ENCODE data around the gene USP7.

The USP7 gene

DNA sequence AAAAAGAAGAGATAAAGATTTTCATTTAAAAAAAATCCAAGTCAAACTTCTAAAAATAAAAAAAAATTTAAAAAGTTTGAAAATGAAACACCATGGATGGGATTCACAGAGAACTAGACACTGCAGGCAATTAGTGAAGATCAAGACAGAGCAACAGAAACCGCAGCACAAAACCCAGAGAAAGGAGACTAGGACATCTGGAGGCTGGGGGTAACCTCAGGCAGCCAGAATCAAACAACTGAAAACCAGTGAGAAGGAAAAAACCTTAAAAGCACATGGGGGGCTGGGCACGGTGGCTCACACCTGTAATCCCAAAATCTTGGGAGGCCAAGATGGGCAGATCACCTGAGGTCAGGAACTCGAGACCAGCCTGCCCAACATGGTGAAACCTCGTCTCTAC, 50.9 kb downstream of the USP7 start:
- Histone ChIP-seq H3K36me3 (replicated peaks in 1 of 2; ENCODE audit: control insufficient read depth in 2 of 2, insufficient read depth in 2 of 2, low read length in 2 of 2) (peaks cover 32 to 99% of the 10 kb centered on the region in 2 donors), H3K27ac (replicated peaks; ENCODE audit: low read length) (no peak overlapping the region), H2BK12ac (ENCODE audit: low read length) (no peak overlapping the region), H2BK15ac (ENCODE audit: low read length) (no peak overlapping the region), H3K23ac (ENCODE audit: low read depth, low read length, poor library complexity) (no peak overlapping the region), H3K4me2 (ENCODE audit: insufficient read depth, low read length, poor library complexity, severe bottlenecking) (no peak overlapping the region), H2AFZ (ENCODE audit: low read length) (no peak overlapping the region), H3K4me3 (ENCODE audit: low read length in 2 of 2) (no peak overlapping the region), H3K4me1 (ENCODE audit: control insufficient read depth in 2 of 2, insufficient read depth in 1 of 2, low read depth in 1 of 2, low read length in 2 of 2) (no peaks in the 10 kb centered on the region), H3K27me3 (ENCODE audit: control insufficient read depth in 3 of 3, insufficient read depth in 3 of 3, low read depth in 1 of 3, low read length in 3 of 3) (no peaks in the 10 kb centered on the region), H2BK120ac (ENCODE audit: low read depth, low read length) (no peak overlapping the region), H2BK5ac (ENCODE audit: low read length) (no peak overlapping the region), H3K9me3 (replicated peaks in 1 of 2; ENCODE audit: control insufficient read depth in 2 of 2, insufficient read depth in 1 of 2, low read depth in 1 of 2, low read length in 2 of 2) (no peaks in the 10 kb centered on the region), H3K14ac (ENCODE audit: low read length) (no peak overlapping the region), H3K4ac (ENCODE audit: low read length) (no peak overlapping the region), H4K8ac (ENCODE audit: low read depth, low read length) (no peak overlapping the region), H3K18ac (ENCODE audit: low read length) (no peak overlapping the region), H2AK5ac (ENCODE audit: low read depth, low read length) (no peak overlapping the region), H3K79me1 (ENCODE audit: low read depth, low read length) (peaks cover 2% of the 10 kb centered on the region), H4K91ac (ENCODE audit: low read depth, low read length, poor library complexity) (no peak overlapping the region), H3K9ac (ENCODE audit: low read depth, low read length, poor library complexity) (no peak overlapping the region)
- DNase-seq (ENCODE audit: low spot score) = no peak
- WGBS, 2 donors (ENCODE audit: extremely low coverage in 2 of 2, insufficient read length in 2 of 2, insufficient replicate concordance in 1 of 2) = no CpG with 5 or more reads among the region's 4 CpGs

DNA sequence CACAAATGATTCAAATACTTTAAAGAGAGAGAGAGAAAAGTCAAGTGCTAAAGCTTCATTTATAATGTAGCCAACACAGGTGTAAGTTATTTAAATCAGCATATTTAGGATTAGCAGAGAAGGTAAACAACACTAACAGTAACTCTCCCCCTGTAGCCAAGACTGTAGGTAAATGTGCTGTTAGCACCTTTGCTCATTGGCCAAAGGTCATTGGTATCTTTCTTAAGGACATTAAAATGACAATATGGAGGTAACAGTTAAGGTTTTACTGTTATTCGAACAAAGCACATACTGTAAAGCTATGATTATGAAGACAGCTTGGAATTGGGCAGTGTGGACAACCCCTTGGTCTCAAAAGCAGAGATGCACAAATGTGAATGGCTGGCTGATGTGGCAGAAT, 52.9 kb downstream of the USP7 start:
- Histone ChIP-seq H2AFZ (ENCODE audit: low read length) (no peak overlapping the region), H2BK5ac (ENCODE audit: low read length) (no peak overlapping the region), H2BK15ac (ENCODE audit: low read length) (no peak overlapping the region), H4K8ac (ENCODE audit: low read depth, low read length) (no peak overlapping the region), H3K23ac (ENCODE audit: low read depth, low read length, poor library complexity) (no peak overlapping the region), H3K36me3 (replicated peaks in 1 of 2; ENCODE audit: control insufficient read depth in 2 of 2, insufficient read depth in 2 of 2, low read length in 2 of 2) (peaks cover 35 to 100% of the 10 kb centered on the region in 2 donors), H2BK12ac (ENCODE audit: low read length) (no peak overlapping the region), H2BK120ac (ENCODE audit: low read depth, low read length) (no peak overlapping the region), H3K4me2 (ENCODE audit: insufficient read depth, low read length, poor library complexity, severe bottlenecking) (no peak overlapping the region), H3K18ac (ENCODE audit: low read length) (no peak overlapping the region), H3K27me3 (ENCODE audit: control insufficient read depth in 3 of 3, insufficient read depth in 3 of 3, low read depth in 1 of 3, low read length in 3 of 3) (no peaks in the 10 kb centered on the region), H3K14ac (ENCODE audit: low read length) (no peak overlapping the region), H2AK5ac (ENCODE audit: low read depth, low read length) (no peak overlapping the region), H3K27ac (replicated peaks; ENCODE audit: low read length) (no peak overlapping the region), H3K79me1 (ENCODE audit: low read depth, low read length) (peaks cover 2% of the 10 kb centered on the region), H4K91ac (ENCODE audit: low read depth, low read length, poor library complexity) (no peak overlapping the region), H3K4me3 (ENCODE audit: low read length in 2 of 2) (no peak overlapping the region), H3K9me3 (replicated peaks in 1 of 2; ENCODE audit: control insufficient read depth in 2 of 2, insufficient read depth in 1 of 2, low read depth in 1 of 2, low read length in 2 of 2) (no peaks in the 10 kb centered on the region), H3K4ac (ENCODE audit: low read length) (no peak overlapping the region), H3K4me1 (ENCODE audit: control insufficient read depth in 2 of 2, insufficient read depth in 1 of 2, low read depth in 1 of 2, low read length in 2 of 2) (no peaks in the 10 kb centered on the region), H3K9ac (ENCODE audit: low read depth, low read length, poor library complexity) (no peak overlapping the region)
- no peak for DNase-seq (ENCODE audit: low spot score)
- no CpG with 5 or more reads among the region's 1 CpG for WGBS, 2 donors (ENCODE audit: extremely low coverage in 2 of 2, insufficient read length in 2 of 2, insufficient replicate concordance in 1 of 2)

DNA sequence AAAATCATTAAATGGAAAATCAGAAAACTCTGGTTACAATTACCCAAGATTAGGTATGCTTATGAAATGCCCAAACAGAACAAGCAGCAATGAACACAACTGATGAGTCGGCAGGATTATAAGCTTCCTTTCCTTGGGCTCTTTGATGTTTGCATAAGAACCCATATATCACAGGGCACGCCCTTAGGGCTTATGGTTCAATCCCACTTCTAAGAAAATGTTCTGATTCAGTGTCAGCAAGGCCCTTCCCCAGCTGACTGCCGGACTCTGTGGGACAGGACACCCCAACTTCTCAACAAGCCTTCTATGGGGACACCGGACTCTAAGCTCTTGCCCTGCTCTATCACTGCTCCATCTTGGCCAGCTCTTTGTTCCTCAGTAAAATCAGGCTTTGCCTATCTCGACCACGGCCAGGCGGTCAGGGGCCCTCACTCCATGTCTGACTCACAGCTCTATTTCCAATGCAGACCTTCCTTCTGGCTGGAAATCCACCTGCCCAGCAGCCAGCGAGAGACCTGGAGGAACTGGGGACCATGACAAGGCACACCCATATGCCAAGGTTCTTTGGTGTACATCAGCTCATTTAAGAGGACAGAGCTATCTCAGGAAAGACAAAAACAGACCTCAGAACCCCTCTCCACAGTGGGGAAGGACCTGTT, 54.8 kb downstream of the USP7 start:
- Histone ChIP-seq H3K18ac (ENCODE audit: low read length) (no peak overlapping the region), H3K79me1 (ENCODE audit: low read depth, low read length) (peaks cover 5% of the 10 kb centered on the region), H3K27ac (replicated peaks; ENCODE audit: low read length) (no peak overlapping the region), H3K9me3 (replicated peaks in 1 of 2; ENCODE audit: control insufficient read depth in 2 of 2, insufficient read depth in 1 of 2, low read depth in 1 of 2, low read length in 2 of 2) (no peaks in the 10 kb centered on the region), H3K14ac (ENCODE audit: low read length) (no peak overlapping the region), H3K4ac (ENCODE audit: low read length) (no peak overlapping the region), H2BK120ac (ENCODE audit: low read depth, low read length) (no peak overlapping the region), H3K4me2 (ENCODE audit: insufficient read depth, low read length, poor library complexity, severe bottlenecking) (no peak overlapping the region), H4K91ac (ENCODE audit: low read depth, low read length, poor library complexity) (no peak overlapping the region), H2BK12ac (ENCODE audit: low read length) (no peak overlapping the region), H2BK5ac (ENCODE audit: low read length) (no peak overlapping the region), H2BK15ac (ENCODE audit: low read length) (no peak overlapping the region), H4K8ac (ENCODE audit: low read depth, low read length) (no peak overlapping the region), H2AK5ac (ENCODE audit: low read depth, low read length) (no peak overlapping the region), H3K36me3 (replicated peaks in 1 of 2; ENCODE audit: control insufficient read depth in 2 of 2, insufficient read depth in 2 of 2, low read length in 2 of 2) (peaks cover 42 to 98% of the 10 kb centered on the region in 2 donors), H3K23ac (ENCODE audit: low read depth, low read length, poor library complexity) (no peak overlapping the region), H3K27me3 (ENCODE audit: control insufficient read depth in 3 of 3, insufficient read depth in 3 of 3, low read depth in 1 of 3, low read length in 3 of 3) (no peaks in the 10 kb centered on the region), H2AFZ (ENCODE audit: low read length) (no peak overlapping the region), H3K9ac (ENCODE audit: low read depth, low read length, poor library complexity) (no peak overlapping the region), H3K4me1 (ENCODE audit: control insufficient read depth in 2 of 2, insufficient read depth in 1 of 2, low read depth in 1 of 2, low read length in 2 of 2) (no peaks in the 10 kb centered on the region), H3K4me3 (ENCODE audit: low read length in 2 of 2) (no peak overlapping the region)
- DNase-seq (ENCODE audit: low spot score) = no peak
- no CpG with 5 or more reads among the region's 8 CpGs for WGBS, 2 donors (ENCODE audit: extremely low coverage in 2 of 2, insufficient read length in 2 of 2, insufficient replicate concordance in 1 of 2)

DNA sequence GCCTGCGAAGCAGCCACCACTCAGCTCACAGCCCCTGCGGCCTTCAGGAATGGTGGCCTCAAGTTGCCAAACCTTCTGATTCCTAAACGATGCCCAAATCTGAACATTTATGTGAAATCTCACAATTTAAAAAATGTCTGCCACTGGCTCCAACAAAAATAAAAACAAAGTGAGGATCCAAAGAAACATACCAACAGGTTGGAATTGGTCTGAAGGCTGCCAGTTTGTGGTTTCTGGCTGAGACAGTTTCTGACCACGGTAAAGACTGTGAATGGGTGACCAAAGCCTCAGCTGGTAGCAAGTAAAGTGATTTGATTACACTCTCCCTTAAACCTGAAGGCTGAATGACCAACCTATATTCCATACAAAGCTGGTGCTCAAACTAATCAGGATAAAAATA, 56.6 kb downstream of the USP7 start:
- Histone ChIP-seq H3K18ac (ENCODE audit: low read length) (no peak overlapping the region), H2BK12ac (ENCODE audit: low read length) (no peak overlapping the region)

More for the DNA sequence above, 56.6 kb downstream of the USP7 start:
- DNase-seq (ENCODE audit: low spot score) = no peak
- no peaks in the 10 kb centered on the region for H3K9me3 ChIP-seq (replicated peaks in 1 of 2; ENCODE audit: control insufficient read depth in 2 of 2, insufficient read depth in 1 of 2, low read depth in 1 of 2, low read length in 2 of 2)
- no peak overlapping the region for H3K9ac ChIP-seq (ENCODE audit: low read depth, low read length, poor library complexity)
- no peak overlapping the region for H3K4ac ChIP-seq (ENCODE audit: low read length)
- H4K91ac ChIP-seq (ENCODE audit: low read depth, low read length, poor library complexity) = no peak overlapping the region
- no peak overlapping the region for H2AFZ ChIP-seq (ENCODE audit: low read length)
- no CpG with 5 or more reads among the region's 4 CpGs for WGBS, 2 donors (ENCODE audit: extremely low coverage in 2 of 2, insufficient read length in 2 of 2, insufficient replicate concordance in 1 of 2)
- H4K8ac ChIP-seq (ENCODE audit: low read depth, low read length) = no peak overlapping the region
- no peak overlapping the region for H3K4me3 ChIP-seq (ENCODE audit: low read length in 2 of 2)
- H3K14ac ChIP-seq (ENCODE audit: low read length) = no peak overlapping the region
- no peak overlapping the region for H3K27ac ChIP-seq (replicated peaks; ENCODE audit: low read length)
- H3K4me2 ChIP-seq (ENCODE audit: insufficient read depth, low read length, poor library complexity, severe bottlenecking) = no peak overlapping the region
- peaks cover 6% of the 10 kb centered on the region for H3K79me1 ChIP-seq (ENCODE audit: low read depth, low read length)
- H2BK15ac ChIP-seq (ENCODE audit: low read length) = no peak overlapping the region
- H3K27me3 ChIP-seq (ENCODE audit: control insufficient read depth in 3 of 3, insufficient read depth in 3 of 3, low read depth in 1 of 3, low read length in 3 of 3) = no peaks in the 10 kb centered on the region
- no peak overlapping the region for H2AK5ac ChIP-seq (ENCODE audit: low read depth, low read length)
- peaks cover 51 to 98% of the 10 kb centered on the region in 2 donors for H3K36me3 ChIP-seq (replicated peaks in 1 of 2; ENCODE audit: control insufficient read depth in 2 of 2, insufficient read depth in 2 of 2, low read length in 2 of 2)
- no peak overlapping the region for H2BK120ac ChIP-seq (ENCODE audit: low read depth, low read length)
- H3K23ac ChIP-seq (ENCODE audit: low read depth, low read length, poor library complexity) = no peak overlapping the region
- no peaks in the 10 kb centered on the region for H3K4me1 ChIP-seq (ENCODE audit: control insufficient read depth in 2 of 2, insufficient read depth in 1 of 2, low read depth in 1 of 2, low read length in 2 of 2)
- H2BK5ac ChIP-seq (ENCODE audit: low read length) = no peak overlapping the region
